Thoracic aorta (tissue), 2 donors: ENCODE data around the gene ALK. TPM values are rescaled to one million over a fixed set of nuclear protein-coding genes. Genes with fewer than 3 reads are reported as not detected.

Experiments
- ATAC-seq: fragments of 150-250 bp; one replicate; pipeline ENCODE4 v1.8.0; 2017; ENCODE audit warnings: low read depth; ENCODE audit not compliant: insufficient number of reproducible peaks, low FRiP score
- DNase-seq: peaks from one replicate; pipeline ENCODE4 v3.0.0-alpha.2; 2020; ENCODE audit warnings: low spot score
- H3K27ac ChIP-seq, 2 donors: fragments of 200-600 bp; sonication (generic); 1 replicate in 1 of 2; 2 replicates in 1 of 2; pipeline ENCODE4 v1.5.1; 2016; ENCODE audit warnings: mild to moderate bottlenecking in 2 of 2, moderate library complexity in 2 of 2
- H3K27me3 ChIP-seq: fragments of 200-600 bp; sonication (generic); replicated peaks from 2 replicates; pipeline ENCODE4 v1.6.0; 2016; ENCODE audit warnings: mild to moderate bottlenecking; ENCODE audit not compliant: insufficient read depth
- H3K36me3 ChIP-seq: fragments of 200-600 bp; sonication (generic); one replicate; pipeline ENCODE4 v1.5.1; 2016
- H3K4me1 ChIP-seq, 2 donors: fragments of 200-600 bp; sonication (generic); 1 replicate in 1 of 2; 2 replicates in 1 of 2; pipeline versions ENCODE4 v1.5.1 to v1.6.0; 2016; ENCODE audit warnings: low read depth in 2 of 2, mild to moderate bottlenecking in 1 of 2; ENCODE audit not compliant: control insufficient read depth in 1 of 2
- H3K4me3 ChIP-seq: fragments of 200-600 bp; sonication (generic); 2 replicates; pipeline ENCODE4 v1.5.1; 2016; ENCODE audit warnings: mild to moderate bottlenecking
- H3K9me3 ChIP-seq: fragments of 200-600 bp; sonication (generic); 2 replicates; pipeline ENCODE4 v1.5.1; 2016
- total RNA-seq, 2 donors: library from RNA; depleted of rRNA; stranded (reverse); fragments of >200 nt; gene quantifications; one replicate each; pipeline versions ENCODE4 v1.1.0 to v1.2.3, GENCODE V29; 2016
- TF ChIP-seq, protein P1 (sequence below): fragments of 200-600 bp; sonication (generic); IDR thresholded peaks from one replicate; pipeline ENCODE4 v1.5.1; 2019; ENCODE audit warnings: antibody characterized with exemption

Gene ALK
- total RNA-seq, 2 donors from 2014 or later, result 2.0 TPM; not detected in 1

DNA sequence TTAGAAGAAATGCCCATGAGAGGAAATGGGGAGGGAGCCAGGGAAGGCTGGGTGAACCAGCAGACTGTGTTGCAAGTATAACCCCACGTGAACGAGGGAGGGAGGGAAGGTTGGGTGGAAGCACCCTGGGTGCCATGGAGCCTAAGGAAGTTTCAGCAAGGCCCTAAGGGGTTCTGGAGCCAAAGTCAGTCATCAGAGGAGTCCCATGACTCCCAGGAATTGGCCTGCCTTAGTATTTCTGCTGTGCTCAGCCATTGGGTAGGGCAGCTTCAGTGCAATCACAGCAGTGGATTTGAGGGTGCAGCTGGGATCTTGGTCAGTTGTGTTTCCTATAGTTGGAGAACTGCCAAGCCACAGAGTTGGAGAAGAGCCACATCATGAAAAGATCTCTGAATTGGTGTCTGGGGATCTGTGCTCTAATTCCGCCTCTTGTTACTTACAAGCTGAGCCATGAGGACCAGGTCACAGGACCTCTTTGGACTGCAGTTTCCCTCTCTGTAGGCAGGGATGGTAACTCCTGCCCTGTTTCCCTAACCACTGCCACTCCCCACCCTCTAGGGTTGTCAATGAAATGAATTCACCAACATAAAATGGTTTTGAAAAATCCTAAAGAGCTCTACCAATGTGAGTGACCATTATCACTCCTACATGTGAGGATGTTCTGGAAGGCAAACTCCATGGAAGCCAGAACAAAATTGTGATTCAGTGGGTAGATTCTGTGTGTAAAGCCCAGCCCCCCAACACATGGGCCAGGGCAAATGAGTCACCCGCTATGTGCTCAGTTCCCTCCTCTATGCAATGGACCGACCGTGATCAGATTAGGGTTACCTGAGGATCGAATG lies 697.3 kb downstream of the ALK start:
- no peak for ATAC-seq
- no peaks in the 10 kb centered on the region for H3K9me3 ChIP-seq
- H3K27ac ChIP-seq, result no peak overlapping the region
- DNase-seq, result no peak
- no peak overlapping the region for H3K4me3 ChIP-seq
- H3K36me3 ChIP-seq, result no peaks in the 10 kb centered on the region
- TF ChIP-seq, protein P1, sequence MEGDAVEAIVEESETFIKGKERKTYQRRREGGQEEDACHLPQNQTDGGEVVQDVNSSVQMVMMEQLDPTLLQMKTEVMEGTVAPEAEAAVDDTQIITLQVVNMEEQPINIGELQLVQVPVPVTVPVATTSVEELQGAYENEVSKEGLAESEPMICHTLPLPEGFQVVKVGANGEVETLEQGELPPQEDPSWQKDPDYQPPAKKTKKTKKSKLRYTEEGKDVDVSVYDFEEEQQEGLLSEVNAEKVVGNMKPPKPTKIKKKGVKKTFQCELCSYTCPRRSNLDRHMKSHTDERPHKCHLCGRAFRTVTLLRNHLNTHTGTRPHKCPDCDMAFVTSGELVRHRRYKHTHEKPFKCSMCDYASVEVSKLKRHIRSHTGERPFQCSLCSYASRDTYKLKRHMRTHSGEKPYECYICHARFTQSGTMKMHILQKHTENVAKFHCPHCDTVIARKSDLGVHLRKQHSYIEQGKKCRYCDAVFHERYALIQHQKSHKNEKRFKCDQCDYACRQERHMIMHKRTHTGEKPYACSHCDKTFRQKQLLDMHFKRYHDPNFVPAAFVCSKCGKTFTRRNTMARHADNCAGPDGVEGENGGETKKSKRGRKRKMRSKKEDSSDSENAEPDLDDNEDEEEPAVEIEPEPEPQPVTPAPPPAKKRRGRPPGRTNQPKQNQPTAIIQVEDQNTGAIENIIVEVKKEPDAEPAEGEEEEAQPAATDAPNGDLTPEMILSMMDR, result no peak
- H3K4me1 ChIP-seq, result no peaks in the 10 kb centered on the region
- no peaks in the 10 kb centered on the region for H3K27me3 ChIP-seq

DNA sequence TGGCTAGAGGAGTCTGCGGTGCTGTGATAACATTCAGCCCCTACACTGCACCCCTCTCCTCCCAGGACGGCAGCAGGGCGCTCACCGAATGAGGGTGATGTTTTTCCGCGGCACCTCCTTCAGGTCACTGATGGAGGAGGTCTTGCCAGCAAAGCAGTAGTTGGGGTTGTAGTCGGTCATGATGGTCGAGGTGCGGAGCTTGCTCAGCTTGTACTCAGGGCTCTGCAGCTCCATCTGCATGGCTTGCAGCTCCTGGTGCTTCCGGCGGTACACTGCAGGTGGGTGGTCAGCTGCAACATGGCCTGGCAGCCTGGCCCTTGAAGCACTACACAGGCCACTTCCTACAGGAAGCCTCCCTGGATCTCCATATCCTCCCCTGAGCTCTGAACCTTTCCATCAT lies 698.1 kb downstream of the ALK start:
- no peak for ATAC-seq
- DNase-seq, result no peak
- no peaks in the 10 kb centered on the region for H3K4me1 ChIP-seq
- no peaks in the 10 kb centered on the region for H3K27me3 ChIP-seq
- TF ChIP-seq, protein P1, result no peak
- no peaks in the 10 kb centered on the region for H3K9me3 ChIP-seq
- no peaks in the 10 kb centered on the region for H3K36me3 ChIP-seq
- no peak overlapping the region for H3K27ac ChIP-seq
- no peak overlapping the region for H3K4me3 ChIP-seq

DNA sequence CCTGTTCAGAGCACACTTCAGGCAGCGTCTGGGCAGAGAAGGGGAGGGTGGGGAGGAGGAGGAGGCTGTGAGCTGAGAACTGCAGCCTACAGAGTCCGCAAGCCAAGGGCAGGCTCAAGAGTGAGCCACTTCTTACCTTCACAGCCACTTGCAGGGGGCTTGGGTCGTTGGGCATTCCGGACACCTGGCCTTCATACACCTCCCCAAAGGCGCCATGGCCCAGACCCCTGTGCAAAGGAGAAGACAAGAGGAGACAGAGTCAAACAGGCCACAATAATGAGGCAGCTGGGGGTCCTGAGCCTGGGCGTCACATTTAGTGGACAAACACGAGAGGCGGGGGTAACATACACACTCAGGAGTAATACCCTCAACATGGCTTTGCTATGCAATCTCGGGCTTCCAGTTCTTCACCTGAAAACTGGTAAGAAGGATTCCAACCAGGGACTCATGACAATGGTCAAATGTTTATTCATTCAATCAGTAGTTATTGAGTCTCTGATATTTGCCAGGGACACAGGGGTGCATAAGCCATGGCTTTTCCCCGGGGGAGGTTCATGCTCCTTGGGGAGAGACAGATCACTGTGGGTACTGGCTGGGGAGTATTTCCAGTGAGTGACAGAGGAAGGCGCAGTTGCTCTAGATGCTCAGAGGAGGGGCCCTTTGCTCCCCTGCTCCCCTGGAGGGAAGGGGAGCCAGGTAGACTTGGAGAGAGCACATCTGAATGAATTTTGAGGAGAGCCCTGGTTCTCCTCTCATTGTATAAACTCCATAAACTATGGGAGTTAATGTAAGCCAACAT lies 698.8 kb downstream of the ALK start:
- TF ChIP-seq, protein P1, result no peak
- ATAC-seq, result no peak
- H3K4me3 ChIP-seq, result no peak overlapping the region
- no peaks in the 10 kb centered on the region for H3K4me1 ChIP-seq
- no peaks in the 10 kb centered on the region for H3K9me3 ChIP-seq
- H3K27ac ChIP-seq, result no peak overlapping the region
- no peaks in the 10 kb centered on the region for H3K36me3 ChIP-seq
- H3K27me3 ChIP-seq, result no peaks in the 10 kb centered on the region
- DNase-seq, result no peak

DNA sequence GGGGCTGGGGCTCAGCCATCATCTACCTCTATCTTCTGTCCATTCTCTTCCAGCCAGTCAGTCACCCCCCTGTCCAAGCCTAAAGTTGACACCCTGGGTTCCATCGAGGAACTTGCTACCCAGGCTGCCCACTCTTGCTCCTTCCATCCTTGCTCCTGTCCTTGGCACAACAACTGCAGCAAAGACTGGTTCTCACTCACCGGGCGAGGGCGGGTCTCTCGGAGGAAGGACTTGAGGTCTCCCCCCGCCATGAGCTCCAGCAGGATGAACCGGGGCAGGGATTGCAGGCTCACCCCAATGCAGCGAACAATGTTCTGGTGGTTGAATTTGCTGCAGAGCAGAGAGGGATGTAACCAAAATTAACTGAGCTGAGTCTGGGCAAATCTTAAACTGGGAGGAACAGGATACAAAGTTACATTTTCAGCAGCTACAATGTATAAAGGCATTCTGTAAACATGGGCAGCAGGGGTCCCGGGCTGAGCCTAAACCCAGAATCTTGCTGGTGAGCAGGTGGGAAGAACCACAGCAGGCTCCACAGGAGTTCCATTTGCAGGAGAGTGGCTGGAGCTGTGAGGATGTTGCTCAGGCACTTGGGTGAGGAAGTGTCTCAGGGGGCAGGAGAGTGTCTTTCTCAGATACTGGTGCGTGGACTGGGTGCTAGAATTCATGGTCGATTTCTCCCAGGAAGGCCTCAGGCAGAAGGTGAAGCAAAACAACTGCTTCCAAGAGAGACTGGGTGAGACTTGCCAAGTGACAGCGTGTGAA lies 700.7 kb downstream of the ALK start:
- no peak for ATAC-seq
- Histone ChIP-seq H3K4me3 (no peak overlapping the region), H3K27ac (no peak overlapping the region), H3K9me3 (no peaks in the 10 kb centered on the region), H3K27me3 (no peaks in the 10 kb centered on the region), H3K4me1 (no peaks in the 10 kb centered on the region), H3K36me3 (no peaks in the 10 kb centered on the region)
- TF ChIP-seq, protein P1, result no peak
- DNase-seq, result no peak

DNA sequence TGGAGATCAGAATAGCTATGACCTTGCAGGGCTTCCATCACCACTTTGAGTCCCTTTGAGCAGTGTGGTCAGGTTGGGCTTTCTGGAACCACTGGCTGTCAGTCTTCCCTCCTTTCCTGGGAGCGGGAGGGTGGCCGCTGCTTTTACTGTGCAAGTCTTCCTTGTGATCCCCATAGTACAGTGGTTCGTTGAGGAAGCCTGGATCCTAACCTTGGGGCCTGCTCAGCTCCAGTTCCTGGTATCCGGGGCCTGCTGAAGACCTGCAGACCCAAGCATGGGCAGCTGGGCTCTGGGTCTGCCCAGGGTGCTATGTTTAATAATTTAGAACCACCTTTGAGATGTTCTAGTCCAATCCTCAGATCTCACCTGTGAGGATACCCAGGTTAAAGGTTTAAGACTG lies 702.0 kb downstream of the ALK start:
- no peaks in the 10 kb centered on the region for H3K27me3 ChIP-seq
- no peaks in the 10 kb centered on the region for H3K4me1 ChIP-seq
- no peaks in the 10 kb centered on the region for H3K9me3 ChIP-seq
- H3K27ac ChIP-seq, result no peak overlapping the region
- TF ChIP-seq, protein P1, result no peak
- DNase-seq, result no peak
- no peaks in the 10 kb centered on the region for H3K36me3 ChIP-seq
- ATAC-seq, result no peak
- H3K4me3 ChIP-seq, result no peak overlapping the region
